ENCODE data around the gene AVPR1B. TPM values are rescaled to one million over a fixed set of nuclear protein-coding genes. Genes with fewer than 3 reads are reported as not detected.

The AVPR1B gene
- total RNA-seq, 4 donors from 2014 or later = 0.47 TPM; not detected in 3

DNA sequence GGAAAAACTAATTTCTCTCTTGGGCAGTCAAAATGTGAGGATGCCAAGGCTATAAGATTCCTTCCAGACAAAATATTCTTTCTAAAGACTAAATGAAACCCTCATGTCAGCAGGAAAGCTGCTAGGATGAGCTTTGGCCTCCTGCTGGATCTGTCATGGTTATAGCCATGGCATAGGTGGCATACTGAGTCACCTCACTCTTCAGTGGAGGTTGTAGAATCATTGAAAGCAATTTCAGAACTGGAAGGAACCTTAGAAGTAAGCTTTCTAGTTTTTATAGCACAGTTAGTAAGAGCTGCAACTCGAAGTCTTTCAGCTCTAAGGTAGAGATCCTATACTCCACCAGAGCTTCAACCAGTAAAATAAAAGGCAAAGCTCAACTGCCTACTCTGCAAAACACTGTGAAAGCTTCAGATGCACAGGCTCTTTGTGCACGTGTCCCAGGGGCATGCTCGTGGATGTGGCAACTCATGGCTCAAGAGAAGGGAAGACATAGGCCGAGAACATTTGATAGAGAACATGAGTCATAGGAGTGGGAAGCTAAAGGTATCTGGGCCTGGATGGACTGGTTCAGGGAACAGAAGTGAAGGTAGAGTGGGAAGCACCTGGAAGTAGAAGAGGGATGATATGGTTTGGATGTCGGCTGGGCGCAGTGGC, 5.8 kb downstream of the AVPR1B start:
- Histone ChIP-seq H3K27me3 (no peaks in the 10 kb centered on the region), H3K4me3 (no peak overlapping the region), H3K36me3 (no peaks in the 10 kb centered on the region), H3K4me1 (no peaks in the 10 kb centered on the region), H3K9me3 (no peaks in the 10 kb centered on the region), H3K27ac (no peak overlapping the region)
- peak in 1 of 3 donors; percentile 6 for DNase-seq
- TF ChIP-seq, protein P1, sequence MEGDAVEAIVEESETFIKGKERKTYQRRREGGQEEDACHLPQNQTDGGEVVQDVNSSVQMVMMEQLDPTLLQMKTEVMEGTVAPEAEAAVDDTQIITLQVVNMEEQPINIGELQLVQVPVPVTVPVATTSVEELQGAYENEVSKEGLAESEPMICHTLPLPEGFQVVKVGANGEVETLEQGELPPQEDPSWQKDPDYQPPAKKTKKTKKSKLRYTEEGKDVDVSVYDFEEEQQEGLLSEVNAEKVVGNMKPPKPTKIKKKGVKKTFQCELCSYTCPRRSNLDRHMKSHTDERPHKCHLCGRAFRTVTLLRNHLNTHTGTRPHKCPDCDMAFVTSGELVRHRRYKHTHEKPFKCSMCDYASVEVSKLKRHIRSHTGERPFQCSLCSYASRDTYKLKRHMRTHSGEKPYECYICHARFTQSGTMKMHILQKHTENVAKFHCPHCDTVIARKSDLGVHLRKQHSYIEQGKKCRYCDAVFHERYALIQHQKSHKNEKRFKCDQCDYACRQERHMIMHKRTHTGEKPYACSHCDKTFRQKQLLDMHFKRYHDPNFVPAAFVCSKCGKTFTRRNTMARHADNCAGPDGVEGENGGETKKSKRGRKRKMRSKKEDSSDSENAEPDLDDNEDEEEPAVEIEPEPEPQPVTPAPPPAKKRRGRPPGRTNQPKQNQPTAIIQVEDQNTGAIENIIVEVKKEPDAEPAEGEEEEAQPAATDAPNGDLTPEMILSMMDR (IDR thresholded peaks at IDR 0.05) = no peak
- TF ChIP-seq POLR2A (IDR thresholded peaks at IDR 0.05) = no peak

DNA sequence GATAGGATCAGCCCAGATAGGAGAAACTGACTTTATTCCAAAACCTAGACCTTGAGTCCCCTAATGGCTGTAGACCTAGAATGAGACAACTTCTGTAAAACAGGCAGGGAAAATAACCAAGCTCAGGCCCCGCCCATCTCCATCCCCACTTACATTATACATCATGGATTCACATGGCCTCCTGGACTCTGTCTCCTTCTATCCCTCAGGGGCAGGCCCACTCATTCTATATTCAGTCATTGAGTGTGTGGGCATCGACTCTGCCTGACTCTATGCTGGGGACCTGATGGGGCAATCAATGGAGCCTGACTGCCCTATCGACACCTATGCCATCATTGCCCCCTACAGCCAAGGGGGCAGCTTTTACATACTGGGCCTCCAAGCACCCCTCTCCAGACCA, 6.4 kb downstream of the AVPR1B start:
- DNase-seq = peak in 1 of 3 donors; percentile 13
- no peaks in the 10 kb centered on the region for H3K9me3 ChIP-seq

DNA sequence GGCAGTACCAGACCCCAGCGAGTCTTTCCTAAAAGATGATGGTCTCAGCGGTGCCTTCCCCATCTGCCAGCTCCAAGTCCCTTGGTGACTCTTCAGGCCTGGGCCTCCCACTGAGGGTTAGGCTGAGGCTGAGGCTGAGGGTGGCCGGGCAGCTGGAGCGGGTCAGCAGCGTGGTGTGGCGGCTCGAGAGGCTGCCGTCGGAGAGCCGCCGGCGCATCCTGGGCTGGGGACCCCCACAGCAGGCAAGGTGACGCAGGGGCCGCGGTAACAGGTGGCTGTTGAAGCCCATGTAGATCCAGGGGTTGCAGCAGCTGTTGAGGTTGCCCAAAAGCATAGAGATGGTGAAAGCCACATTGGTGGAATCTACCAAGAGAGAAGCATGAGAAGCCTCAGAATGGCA, 7.0 kb downstream of the AVPR1B start:
- no peaks in the 10 kb centered on the region for H3K4me1 ChIP-seq
- no peaks in the 10 kb centered on the region for H3K36me3 ChIP-seq
- DNase-seq = no peak
- H3K9me3 ChIP-seq = no peaks in the 10 kb centered on the region
- no peak overlapping the region for H3K4me3 ChIP-seq
- TF ChIP-seq, protein P1 (IDR thresholded peaks at IDR 0.05) = no peak
- TF ChIP-seq POLR2A (IDR thresholded peaks at IDR 0.05) = no peak
- no peak overlapping the region for H3K27ac ChIP-seq
- H3K27me3 ChIP-seq = no peaks in the 10 kb centered on the region

More for the DNA sequence above, 6.4 kb downstream of the AVPR1B start:
- H3K27ac ChIP-seq = no peak overlapping the region
- no peaks in the 10 kb centered on the region for H3K27me3 ChIP-seq
- no peaks in the 10 kb centered on the region for H3K36me3 ChIP-seq
- no peak overlapping the region for H3K4me3 ChIP-seq
- no peaks in the 10 kb centered on the region for H3K4me1 ChIP-seq
- no peak for TF ChIP-seq POLR2A (IDR thresholded peaks at IDR 0.05)
- TF ChIP-seq, protein P1 (IDR thresholded peaks at IDR 0.05) = no peak

DNA sequence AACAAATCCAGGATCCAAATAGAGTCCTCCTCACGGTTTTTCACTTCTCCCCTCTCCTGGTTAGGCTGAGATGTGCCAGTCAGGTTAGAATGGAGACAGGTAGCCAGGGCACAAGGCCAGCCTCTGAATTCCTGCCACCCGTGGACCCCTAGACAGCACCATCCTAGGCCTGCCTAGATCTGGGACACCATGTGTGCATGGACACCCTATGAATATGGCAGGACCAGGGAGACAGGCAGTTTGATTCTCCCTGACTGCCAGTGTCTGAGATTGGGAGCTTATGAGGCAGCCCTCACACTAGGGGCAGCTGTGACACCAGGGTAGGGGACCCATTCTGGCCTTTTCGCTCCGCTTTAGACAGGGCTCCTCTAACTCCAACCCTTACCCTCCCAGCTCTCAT, 7.5 kb downstream of the AVPR1B start:
- Histone ChIP-seq H3K9me3 (no peaks in the 10 kb centered on the region), H3K4me1 (no peaks in the 10 kb centered on the region), H3K36me3 (no peaks in the 10 kb centered on the region), H3K27me3 (no peaks in the 10 kb centered on the region), H3K27ac (no peak overlapping the region), H3K4me3 (no peak overlapping the region)
- no peak for DNase-seq
- TF ChIP-seq, protein P1 (IDR thresholded peaks at IDR 0.05) = no peak
- no peak for TF ChIP-seq POLR2A (IDR thresholded peaks at IDR 0.05)

DNA sequence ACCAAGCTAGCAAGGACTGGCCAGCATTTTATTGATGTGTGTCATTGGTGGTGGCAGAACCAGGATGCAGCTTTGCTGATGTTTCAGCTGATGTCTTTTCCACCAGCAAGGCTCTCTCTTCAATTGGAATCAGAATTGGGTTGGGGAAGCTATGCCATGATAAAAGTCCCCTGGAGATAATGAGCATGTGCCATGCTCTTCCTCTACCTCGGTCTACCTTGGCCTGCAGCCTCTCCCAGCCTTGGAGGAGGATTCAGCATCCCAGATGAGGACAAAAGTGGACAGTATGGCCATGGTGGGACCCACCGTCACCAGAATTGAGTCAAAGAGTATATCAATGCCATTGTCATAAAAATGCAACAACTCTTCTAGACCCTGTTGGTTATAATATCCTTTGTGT, 8.6 kb downstream of the AVPR1B start:
- no peak overlapping the region for H3K4me3 ChIP-seq
- TF ChIP-seq, protein P1 (IDR thresholded peaks at IDR 0.05) = no peak
- TF ChIP-seq POLR2A (IDR thresholded peaks at IDR 0.05) = no peak
- H3K27ac ChIP-seq = no peak overlapping the region
- no peaks in the 10 kb centered on the region for H3K4me1 ChIP-seq
- H3K36me3 ChIP-seq = no peaks in the 10 kb centered on the region
- no peaks in the 10 kb centered on the region for H3K27me3 ChIP-seq
- DNase-seq = no peak
- H3K9me3 ChIP-seq = no peaks in the 10 kb centered on the region

DNA sequence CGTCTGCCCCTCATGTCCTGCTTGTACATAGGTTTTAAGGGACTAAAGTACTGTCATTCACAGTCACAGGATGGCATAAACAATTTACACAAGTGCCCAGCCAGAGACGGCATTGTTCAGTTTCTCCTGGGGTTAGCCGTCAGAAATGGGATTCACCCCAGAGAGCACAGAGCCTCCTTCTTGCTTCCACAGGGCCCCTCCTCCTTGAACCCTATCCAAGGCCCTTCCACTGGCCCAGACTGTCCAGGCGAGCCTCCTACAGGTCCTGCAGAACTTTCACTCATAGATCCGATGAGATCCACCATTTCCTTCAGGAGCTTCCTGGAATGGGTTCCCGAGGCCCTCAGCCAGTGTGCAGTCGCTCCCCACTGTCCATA, 10.0 kb downstream of the AVPR1B start:
- H3K9me3 ChIP-seq = no peaks in the 10 kb centered on the region
- H3K4me1 ChIP-seq = no peaks in the 10 kb centered on the region
- no peak for DNase-seq
- H3K36me3 ChIP-seq = no peaks in the 10 kb centered on the region
- H3K27me3 ChIP-seq = no peaks in the 10 kb centered on the region
- H3K27ac ChIP-seq = no peak overlapping the region
- no peak overlapping the region for H3K4me3 ChIP-seq
- TF ChIP-seq POLR2A (IDR thresholded peaks at IDR 0.05) = no peak
- TF ChIP-seq, protein P1 (IDR thresholded peaks at IDR 0.05) = no peak

Measured in Peyer's patch (tissue), 4 donors.